Lung (tissue), 12 donors: ENCODE results near the gene BTBD16. TPM values are rescaled to one million over a fixed set of nuclear protein-coding genes. Genes with fewer than 3 reads are reported as not detected.

Experiments used
- ATAC-seq: fragments of 200-7000 bp; cut with Tn5 transposase; one replicate; pipeline ENCODE4 v1.9.1; 2020; ENCODE audit warnings: moderate number of reproducible peaks; ENCODE audit not compliant: insufficient read depth, low FRiP score
- DNase-seq, 3 donors: peaks; one replicate each; pipeline ENCODE4 v3.0.0-alpha.2; 2013 to 2017
- H3K27ac ChIP-seq, 2 donors: one replicate each; pipeline ENCODE4 v1.5.1; 2013; ENCODE audit warnings: mild to moderate bottlenecking in 2 of 2, moderate library complexity in 2 of 2, control low read depth in 1 of 2, inconsistent platforms in 1 of 2, low read depth in 1 of 2, low read length in 1 of 2
- H3K27me3 ChIP-seq, 3 donors: one replicate each; pipeline ENCODE4 v1.5.1; 2013; ENCODE audit warnings: low read length in 2 of 3; ENCODE audit not compliant: control insufficient read depth in 3 of 3, insufficient read depth in 3 of 3
- H3K36me3 ChIP-seq, 4 donors: one replicate each; pipeline ENCODE4 v1.5.1; 2013; ENCODE audit warnings: low read length in 4 of 4, mild to moderate bottlenecking in 1 of 4, moderate library complexity in 1 of 4; ENCODE audit not compliant: control insufficient read depth in 4 of 4, insufficient read depth in 4 of 4
- H3K4me1 ChIP-seq, 5 donors: one replicate each; pipeline ENCODE4 v1.5.1; 2013; ENCODE audit warnings: low read length in 5 of 5, mild to moderate bottlenecking in 2 of 5, moderate library complexity in 1 of 5; ENCODE audit not compliant: control insufficient read depth in 5 of 5, insufficient read depth in 5 of 5
- H3K4me3 ChIP-seq: one replicate; pipeline ENCODE4 v1.5.1; 2013; ENCODE audit warnings: mild to moderate bottlenecking, control low read depth, moderate library complexity
- H3K9ac ChIP-seq, 2 donors: one replicate each; pipeline ENCODE4 v1.5.1; 2013; ENCODE audit warnings: low read length in 2 of 2, control low read depth in 1 of 2; ENCODE audit not compliant: insufficient read depth in 1 of 2
- H3K9me3 ChIP-seq, 4 donors: one replicate each; pipeline ENCODE4 v1.5.1; 2013; ENCODE audit warnings: low read length in 3 of 4, mild to moderate bottlenecking in 1 of 4, moderate library complexity in 1 of 4; ENCODE audit not compliant: control insufficient read depth in 4 of 4, insufficient read depth in 3 of 4
- WGBS, 2 donors: extraction: QIAGEN DNeasy Blood & Tissue Kit; methylation state at CpG; one replicate each; pipeline ENCODE4 v1.1.7; 2013; 5-methylcytosine and 5-hydroxymethylcytosine counted together
- polyA plus RNA-seq, 2 donors: library from polyadenylated mRNA; stranded (reverse); fragments of 200-250 nt; gene quantifications; one replicate each; pipeline ENCODE4 v1.2.1, GENCODE V29; 2013
- total RNA-seq, 2 donors: library from RNA; depleted of rRNA in 1 of 2; stranded (reverse); fragments of >200 nt in 1 of 2; gene quantifications; one replicate each; pipeline ENCODE4 v1.2.1, GENCODE V29; 2014 to 2021
- TF ChIP-seq, protein P1 (sequence below): IDR thresholded peaks from 2 replicates; pipeline ENCODE4 v1.5.1; 2012; ENCODE audit warnings: mild to moderate bottlenecking; ENCODE audit errors: control extremely low read depth, extremely low read depth
- donor health status: control.
- donor health status: control.
- donor health status: Bipolar disorder and iron deficiency.
- donor health status: healthy.
- donor health status: DM: yes; HTN: yes; CAD: no.

Gene BTBD16
- total and polyA plus RNA-seq, 4 donors = 0.03 to 0.73 (median 0.67) TPM; not detected in 1

DNA sequence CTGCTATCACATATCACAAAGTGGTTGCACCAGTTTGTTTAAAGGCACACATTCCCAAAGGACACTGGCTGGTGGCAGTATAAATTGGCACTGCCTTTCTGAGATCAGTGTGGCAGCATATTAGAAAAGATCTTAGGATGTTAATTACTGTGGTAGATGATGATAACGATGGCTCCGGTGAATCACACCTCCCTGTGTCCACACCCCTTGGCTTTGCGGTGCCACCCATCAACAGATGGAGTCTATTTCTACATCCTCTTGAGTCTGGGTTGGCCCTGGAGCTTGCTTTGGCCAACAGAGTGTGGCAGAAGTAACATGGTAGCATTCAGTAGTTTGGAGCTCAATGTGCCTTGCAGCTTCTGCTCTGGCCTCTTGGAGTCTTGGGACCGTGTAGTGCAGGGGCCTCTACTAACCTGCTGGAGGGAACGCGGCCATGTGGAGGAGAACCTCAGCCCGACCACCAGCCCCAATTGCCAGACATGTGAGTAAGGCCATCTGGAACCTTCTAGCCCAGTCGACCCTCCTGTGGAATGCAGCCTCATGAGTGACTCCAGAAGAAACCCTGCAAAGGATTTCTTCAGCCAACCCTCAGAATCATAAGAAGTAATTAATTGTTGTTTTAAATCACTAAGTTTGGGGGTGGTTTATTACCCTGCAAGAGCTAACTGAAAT, 76.2 kb downstream of the BTBD16 start:
- peaks cover 0 to 1% (median 0%) of the 10 kb centered on the region in 5 donors for H3K4me1 ChIP-seq
- TF ChIP-seq, protein P1, sequence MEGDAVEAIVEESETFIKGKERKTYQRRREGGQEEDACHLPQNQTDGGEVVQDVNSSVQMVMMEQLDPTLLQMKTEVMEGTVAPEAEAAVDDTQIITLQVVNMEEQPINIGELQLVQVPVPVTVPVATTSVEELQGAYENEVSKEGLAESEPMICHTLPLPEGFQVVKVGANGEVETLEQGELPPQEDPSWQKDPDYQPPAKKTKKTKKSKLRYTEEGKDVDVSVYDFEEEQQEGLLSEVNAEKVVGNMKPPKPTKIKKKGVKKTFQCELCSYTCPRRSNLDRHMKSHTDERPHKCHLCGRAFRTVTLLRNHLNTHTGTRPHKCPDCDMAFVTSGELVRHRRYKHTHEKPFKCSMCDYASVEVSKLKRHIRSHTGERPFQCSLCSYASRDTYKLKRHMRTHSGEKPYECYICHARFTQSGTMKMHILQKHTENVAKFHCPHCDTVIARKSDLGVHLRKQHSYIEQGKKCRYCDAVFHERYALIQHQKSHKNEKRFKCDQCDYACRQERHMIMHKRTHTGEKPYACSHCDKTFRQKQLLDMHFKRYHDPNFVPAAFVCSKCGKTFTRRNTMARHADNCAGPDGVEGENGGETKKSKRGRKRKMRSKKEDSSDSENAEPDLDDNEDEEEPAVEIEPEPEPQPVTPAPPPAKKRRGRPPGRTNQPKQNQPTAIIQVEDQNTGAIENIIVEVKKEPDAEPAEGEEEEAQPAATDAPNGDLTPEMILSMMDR = no peak
- H3K9ac ChIP-seq = no peak overlapping the region
- H3K27ac ChIP-seq = no peak overlapping the region
- no peaks in the 10 kb centered on the region for H3K27me3 ChIP-seq
- ATAC-seq (no peak), DNase-seq (no peak)
- WGBS, 2 donors = 89% methylated on average over 8 of the region's 8 CpGs
- no peaks in the 10 kb centered on the region for H3K36me3 ChIP-seq
- H3K9me3 ChIP-seq = no peaks in the 10 kb centered on the region
- no peak overlapping the region for H3K4me3 ChIP-seq

DNA sequence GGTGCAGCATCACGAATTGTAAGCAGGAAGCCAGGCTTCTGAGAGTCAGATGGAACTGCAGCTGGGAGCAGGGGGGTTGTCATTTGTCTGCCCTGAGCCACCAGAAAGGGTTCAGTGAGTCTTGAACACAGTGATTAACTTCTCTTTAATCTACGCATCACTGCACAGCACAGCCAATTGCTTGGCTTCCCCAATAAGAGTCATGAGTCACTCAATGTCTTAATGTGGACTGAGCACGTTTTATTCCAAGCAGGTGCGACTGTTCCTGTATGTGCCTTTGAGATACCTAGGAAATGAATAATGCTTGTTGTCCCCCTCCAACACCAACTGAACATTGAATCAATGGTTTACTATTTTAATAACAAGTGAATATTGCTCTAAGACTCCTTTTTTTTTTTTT, 77.4 kb downstream of the BTBD16 start:
- H3K9ac ChIP-seq = no peak overlapping the region
- DNase-seq = no peak
- TF ChIP-seq, protein P1 = no peak

DNA sequence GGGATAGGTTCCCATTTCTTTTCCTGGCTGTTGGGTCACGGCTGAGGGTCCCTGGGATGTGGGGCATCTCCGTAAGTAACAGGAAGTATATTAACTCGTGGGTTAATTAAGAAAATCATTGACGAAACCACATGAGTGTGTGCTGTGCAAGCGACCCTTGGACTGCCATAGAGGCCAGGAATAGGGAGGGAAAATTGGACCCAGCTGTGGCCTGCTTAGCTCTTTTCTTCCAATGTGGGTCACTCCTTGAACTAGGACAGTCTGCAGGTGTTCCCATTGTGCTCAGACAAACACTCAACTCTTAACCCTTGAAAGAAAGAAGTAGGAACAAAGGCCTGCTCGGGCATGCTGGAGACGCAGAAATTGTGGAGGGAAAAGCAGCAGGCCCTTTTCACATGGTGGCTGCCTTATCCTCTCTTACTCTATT, 77.9 kb downstream of the BTBD16 start:
- ATAC-seq (no peak), DNase-seq (no peak)
- Histone ChIP-seq H3K4me3 (no peak overlapping the region), H3K27me3 (no peaks in the 10 kb centered on the region), H3K36me3 (no peaks in the 10 kb centered on the region), H3K4me1 (peaks cover 0 to 1% (median 0%) of the 10 kb centered on the region in 5 donors), H3K9me3 (no peaks in the 10 kb centered on the region), H3K9ac (no peak overlapping the region), H3K27ac (no peak overlapping the region)
- TF ChIP-seq, protein P1 = no peak
- 74 to 83% methylated on average over 7 of the region's 7 CpGs for WGBS, 2 donors

More for the DNA sequence above, 77.4 kb downstream of the BTBD16 start:
- Histone ChIP-seq H3K27me3 (no peaks in the 10 kb centered on the region), H3K27ac (no peak overlapping the region), H3K4me1 (peaks cover 0 to 1% (median 0%) of the 10 kb centered on the region in 5 donors), H3K9me3 (no peaks in the 10 kb centered on the region), H3K36me3 (no peaks in the 10 kb centered on the region), H3K4me3 (no peak overlapping the region)
- no peak for ATAC-seq
- WGBS, 2 donors = 82 to 88% methylated on average over 4 of the region's 4 CpGs
